Activated naive CD4-positive, alpha-beta T cell treated with Interleukin-2 at 50 U/mL for 16 hours (primary cell): ENCODE measurements around the gene COPG2.
"Not testable (repeated sequence)": the region's sequence is repeated elsewhere in the genome, so short reads cannot be mapped to it uniquely, and the experiment has no call there.

Experiments
- DNase-seq: peaks from one replicate; pipeline ENCODE4 v3.0.0-alpha.2; 2020

COPG2 gene

DNA sequence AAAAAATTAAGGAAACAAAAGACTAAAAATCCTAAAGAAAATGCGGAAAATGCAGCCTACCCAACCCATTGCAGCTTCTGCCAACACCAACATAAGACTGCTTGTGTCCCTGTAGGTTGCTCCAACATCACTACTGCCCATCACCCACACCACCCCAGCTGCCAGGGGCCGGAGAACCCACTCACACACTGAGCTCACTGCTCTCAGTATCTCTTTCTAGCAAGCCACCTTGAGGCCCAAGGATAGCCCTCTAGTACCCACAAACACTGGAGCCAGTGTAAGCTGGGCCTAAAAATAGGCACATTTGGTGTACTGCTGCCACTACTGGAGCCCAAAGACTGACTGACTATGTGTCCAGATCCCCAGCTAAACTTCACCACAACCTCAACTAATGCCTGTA is 109.4 kb downstream of the COPG2 start:
- DNase-seq: no peak

DNA sequence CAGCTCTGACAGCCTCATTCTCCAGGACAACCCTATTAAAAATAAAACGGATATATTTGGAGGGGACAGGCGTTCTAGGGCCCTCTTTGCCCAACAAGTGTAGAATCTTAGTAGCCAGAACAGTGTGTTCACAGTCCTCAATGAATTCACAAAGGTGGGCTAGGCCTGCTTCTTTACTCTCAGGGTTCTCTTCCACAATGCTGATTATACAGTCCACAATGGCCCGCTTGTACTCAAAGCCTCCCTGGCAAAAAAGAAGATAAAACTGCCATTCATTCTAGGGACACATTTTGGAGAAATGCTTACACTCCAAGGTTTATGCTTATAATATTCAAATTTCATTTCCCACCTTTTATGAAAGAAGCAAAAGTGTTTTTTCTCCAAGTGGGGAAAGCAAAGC is 114.1 kb downstream of the COPG2 start:
- no peak for DNase-seq

DNA sequence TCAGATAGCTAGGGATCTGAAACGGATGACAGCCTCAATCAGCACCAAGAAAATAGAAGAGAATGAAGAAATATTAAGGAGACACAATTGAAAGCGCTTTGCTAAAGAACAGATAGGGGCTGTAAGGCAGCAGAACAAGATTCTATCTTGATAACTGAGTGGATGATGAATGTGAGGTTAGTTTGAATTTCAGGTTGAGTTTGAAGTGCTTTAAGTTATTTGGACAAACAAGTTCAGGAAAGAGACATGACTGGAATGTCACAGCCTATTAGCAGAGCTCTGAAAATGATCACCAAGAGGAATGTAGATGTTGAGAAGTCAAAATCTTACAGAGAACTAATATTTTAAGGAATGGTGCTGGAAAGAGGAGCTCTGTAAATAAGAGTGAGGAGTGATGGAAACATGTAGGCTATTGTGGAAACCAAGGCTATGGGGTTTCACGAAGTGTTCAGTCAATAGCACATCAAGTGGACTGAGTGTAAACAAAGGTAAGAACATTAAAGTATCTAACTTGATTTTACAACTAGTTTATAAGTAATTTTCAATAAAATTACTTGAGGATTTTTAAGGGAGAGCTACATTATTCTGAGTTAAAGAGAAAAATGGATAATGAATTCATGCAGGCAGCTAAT is 115.0 kb downstream of the COPG2 start:
- no peak for DNase-seq

DNA sequence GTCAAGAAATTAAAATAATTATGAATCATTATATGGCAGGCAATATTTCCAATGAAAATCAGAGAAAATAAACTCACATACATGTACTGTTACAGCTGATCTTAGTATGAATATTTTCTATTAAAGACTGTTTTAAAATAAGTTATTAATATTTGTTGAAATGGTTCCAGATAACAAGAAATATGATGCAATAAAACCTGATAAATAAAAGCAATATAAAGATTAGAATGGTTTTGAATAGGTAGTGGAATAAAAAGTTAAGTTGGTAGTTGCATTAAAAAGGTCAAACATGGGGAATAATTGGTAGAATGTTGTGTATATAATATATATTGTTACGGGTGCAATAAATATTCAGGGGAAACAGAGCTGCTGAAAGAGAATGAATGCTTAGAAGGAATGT is 124.2 kb downstream of the COPG2 start:
- DNase-seq: no peak

DNA sequence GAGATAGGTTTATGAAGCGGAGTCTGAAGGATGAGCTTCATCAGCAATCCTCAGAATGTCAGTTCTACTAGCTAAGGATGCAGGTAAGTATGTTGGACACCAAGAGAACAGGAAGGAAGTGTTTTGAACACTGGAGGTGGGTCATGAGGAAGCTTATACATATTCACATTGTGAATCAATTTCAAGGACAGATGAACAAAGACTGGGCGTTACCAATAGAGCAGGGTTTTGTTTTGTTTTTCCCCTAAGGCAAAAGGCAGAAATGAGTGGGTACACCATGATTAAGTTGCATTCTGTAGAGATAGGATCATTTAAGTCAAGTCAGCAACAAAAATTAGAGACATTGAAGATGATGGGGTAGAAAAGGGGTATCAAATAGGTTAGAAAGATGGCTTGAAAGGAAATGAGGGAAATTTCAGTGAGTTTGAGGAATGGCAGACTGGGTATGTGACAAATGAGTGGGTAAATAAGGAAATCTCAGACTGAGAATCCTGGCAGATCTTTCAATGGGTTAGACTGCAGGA is 125.0 kb downstream of the COPG2 start:
- no peak for DNase-seq

DNA sequence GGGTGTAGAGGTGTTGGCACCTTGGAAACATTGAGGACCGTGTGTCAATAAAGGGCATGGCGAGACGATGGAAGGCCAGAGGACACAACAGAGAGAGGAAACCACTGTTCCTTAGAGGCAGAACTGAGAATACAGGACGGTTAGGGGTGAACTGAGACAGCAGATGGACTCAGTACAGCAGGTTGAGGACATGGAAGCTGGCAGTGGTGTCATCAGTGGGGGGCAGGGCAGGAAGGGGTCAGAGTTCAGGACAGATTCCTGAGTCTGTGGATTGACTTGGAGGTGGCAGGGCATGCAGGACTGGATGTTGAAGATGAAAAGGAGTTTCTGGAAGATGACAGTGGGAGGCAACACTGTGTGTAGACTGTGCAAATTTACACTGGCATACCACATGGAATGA is 126.3 kb downstream of the COPG2 start:
- DNase-seq: not testable (repeated sequence)

DNA sequence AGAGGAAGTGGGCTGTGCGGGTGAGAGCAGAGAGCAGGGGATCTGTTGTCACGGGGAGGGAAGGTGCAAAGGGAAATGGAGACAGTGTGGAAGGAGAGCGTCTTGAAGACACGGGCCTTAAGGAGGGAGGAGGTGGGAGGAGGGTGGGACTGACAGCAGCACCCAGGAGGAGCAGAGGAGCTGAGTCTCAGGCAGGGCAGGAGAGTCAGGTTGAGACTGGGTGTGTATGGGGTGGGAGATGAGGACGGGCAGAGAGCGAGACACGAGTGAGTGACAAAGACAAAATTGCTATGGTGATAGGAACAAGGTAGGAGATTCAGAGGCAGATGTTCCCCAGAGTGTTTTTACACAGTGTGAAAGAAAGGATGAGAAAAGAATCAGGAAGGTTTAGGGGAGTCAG is 127.3 kb downstream of the COPG2 start:
- DNase-seq: not testable (repeated sequence)

DNA sequence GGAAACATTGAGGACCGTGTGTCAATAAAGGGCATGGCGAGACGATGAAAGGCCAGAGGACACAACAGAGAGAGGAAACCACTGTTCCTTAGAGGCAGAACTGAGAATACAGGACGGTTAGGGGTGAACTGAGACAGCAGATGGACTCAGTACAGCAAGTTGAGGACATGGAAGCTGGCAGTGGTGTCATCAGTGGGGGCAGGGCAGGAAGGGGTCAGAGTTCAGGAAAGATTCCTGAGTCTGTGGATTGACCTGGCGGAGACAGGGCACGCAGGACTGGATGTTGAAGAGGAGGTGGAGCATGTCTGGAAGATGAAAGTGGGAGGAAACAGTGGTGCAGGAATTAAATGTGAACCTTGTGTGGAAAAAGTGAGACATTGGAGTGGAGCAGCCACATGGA is 130.7 kb downstream of the COPG2 start:
- DNase-seq: not testable (repeated sequence)

DNA sequence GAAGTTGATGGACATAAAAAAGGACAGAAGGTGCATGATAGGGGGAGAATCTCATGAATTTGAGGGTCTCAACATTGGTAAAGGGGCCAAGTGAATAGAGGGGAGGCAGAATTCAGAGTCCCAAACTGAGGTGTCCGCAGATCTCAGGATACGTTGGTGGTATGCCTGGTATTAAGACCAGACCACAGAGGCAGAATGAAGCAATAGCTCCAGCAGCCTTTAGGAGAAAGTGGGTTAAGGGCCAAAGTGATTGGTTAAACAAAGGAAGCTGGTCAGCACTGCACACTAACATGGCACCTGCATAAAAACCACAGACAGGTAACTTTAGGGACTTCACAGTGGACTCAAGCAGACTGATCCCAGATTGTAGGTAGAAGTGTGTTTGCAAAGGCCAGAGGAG is 139.1 kb downstream of the COPG2 start:
- DNase-seq: no peak

DNA sequence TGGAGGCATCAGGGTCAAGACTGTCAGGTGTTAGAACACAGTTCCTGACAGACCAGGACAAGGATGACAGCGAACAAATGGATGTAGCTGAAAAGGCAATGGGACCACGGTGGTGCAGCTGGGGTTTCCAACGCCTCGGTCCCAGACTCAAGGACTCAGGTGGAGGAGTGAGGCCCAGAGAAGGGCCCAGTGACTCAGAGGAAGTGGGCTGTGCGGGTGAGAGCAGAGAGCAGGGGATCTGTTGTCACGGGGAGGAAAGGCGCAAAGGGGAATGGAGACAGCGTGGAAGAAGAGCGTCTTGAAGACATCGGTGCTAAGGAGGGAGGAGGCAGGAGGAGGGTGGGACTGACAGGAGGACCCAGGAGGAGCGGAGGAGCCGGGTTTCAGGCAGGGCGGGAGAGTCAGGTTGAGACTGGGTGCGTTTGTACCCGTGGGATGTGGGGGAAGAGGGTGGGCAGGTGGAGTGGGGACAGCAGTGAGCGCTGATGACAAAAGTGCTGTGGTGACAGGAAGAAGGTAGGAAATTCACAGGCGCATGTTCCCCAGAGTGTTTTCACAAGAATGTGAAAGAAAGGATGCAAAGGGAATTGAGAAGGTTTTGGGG is 140.7 kb downstream of the COPG2 start:
- DNase-seq: not testable (repeated sequence)

DNA sequence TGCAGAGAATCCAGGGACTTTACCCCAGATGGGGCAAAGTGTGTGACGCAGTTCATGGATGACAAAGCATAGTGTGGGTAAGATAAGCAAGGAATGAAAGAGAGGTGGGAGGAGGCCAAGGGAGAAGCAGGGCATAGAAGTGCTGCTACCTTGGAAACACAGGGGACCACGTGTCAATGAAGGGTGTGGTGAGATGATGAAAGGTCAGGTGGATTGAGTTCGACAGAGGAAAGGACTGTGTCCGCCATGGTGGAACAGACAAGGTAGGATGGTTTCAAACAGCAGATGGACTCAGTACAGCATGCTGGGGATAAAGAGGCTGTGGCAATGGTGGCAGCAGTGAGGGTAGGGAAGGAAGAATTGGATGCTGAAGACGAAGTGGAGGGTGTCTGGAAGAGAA is 143.9 kb downstream of the COPG2 start:
- no peak for DNase-seq

DNA sequence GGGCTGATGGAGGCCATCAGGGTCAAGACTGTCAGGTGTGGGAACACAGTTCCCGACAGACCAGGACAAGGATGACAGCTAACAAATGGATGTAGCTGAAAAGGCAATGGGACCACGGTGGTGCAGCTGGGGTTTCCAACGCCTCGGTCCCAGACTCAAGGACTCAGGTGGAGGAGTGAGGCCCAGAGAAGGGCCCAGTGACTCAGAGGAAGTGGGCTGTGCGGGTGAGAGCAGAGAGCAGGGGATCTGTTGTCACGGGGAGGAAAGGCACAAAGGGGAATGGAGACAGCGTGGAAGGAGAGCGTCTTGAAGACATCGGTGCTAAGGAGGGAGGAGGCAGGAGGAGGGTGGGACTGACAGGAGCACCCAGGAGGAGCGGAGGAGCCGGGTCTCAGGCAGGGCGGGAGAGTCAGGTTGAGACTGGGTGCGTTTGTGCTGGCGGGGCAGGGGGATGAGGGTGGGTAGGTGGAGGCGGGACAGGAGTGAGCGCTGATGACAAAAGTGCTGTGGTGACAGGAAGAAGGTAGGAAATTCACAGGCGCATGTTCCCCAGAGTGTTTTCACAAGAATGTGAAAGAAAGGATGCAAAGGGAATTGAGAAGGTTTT is 144.9 kb downstream of the COPG2 start:
- not testable (repeated sequence) for DNase-seq

DNA sequence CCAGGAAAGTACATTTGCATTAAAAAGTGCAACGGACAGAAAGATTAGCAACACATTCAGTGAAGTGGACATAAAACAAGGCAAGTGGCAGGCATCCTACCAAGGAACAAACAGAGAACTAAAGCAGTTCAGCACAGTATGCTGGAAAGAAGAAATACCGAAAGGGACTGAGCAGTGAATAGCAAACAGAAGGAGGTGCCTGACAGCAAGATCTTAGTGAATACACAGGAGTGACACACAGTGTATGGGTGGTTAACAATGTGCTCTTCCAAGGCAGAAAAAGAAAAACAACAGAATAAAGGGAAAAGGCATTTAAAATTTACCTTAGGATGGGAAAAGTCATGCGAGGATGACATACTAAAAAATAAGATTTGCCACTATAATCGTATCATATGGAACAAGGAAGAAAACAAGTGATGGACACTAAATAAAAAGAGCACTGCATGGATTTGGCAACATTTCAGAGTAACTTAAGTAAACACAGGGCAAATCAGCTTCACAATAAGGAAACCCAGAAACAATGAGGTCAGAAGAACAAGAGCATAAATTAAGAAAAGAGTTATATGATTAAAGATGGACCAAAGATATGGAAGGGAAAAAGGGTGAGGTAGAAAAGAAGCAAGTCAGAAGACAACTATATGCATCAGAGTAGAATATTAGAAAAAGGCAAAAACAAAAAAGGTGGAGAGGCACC is 147.1 kb downstream of the COPG2 start:
- no peak for DNase-seq

DNA sequence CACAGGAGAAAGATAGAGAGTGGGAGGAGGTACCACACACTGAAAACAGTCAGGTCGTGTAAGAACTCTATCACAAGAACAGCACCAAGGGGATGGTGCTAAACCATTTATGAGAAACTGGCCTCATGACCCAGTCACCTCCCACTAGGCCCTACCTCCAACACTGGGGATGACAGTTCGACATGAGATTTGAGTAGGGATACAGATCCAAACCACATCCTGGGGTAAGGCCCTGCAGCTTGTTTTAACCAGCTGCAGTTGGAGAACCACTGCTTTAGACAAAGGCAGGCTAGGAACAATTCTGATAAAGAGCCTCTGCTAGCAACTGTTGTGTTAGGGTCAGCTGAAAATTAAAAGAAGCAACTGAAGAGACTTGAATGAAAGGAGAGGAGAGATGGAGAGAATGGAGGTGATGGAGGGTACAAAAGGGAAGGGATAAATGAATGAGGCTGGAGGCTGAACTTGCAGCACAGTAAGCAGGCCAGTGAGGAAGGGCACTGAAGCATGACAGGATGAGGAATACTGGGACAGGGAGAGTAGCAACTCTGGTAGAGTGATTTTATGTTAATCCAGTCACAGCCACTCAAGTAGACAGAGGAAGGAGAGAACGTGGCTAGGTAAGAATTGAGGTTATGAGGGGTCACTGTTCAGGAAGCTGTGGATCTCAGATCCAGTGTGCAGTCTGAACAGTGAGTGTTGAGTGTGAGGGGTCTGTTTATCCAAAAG is 153.1 kb downstream of the COPG2 start:
- DNase-seq: no peak

DNA sequence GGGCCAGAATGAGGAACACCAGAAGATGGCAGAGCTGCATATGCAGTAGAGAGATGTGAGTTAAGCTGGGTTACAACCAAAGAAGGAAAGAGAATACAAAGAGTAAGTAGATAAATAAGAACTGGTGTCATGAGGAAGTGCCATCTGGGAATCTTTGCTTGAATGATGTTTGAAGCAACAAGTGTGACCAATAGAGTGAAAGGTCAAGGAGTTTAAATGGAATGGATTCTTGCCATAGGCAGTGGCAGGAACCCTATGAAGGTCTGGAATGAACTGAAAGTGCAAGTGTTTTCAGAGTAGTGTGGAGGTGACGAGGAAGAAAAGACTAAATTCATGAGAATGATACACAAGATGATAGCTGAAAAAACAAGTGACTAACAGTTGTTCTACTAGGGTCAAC is 155.1 kb downstream of the COPG2 start:
- DNase-seq: no peak

DNA sequence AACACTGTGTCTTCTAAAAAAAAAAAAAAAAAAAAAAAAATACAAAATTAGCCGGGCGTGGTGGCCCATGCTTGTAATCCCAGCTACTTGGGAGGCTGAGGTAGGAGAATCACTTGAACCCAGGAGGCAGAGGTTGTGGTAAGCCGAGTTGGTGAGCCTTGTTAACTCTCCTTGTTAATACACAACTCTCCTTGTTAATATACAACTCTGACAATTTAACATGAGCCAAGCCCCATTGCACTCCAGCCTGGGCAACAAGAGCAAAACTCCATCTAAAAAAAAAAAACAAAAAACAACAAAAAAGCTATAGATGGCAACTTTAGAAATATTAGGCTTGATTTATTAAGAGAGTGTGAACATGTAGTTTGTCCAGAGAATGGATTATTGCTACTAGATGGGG is 156.5 kb downstream of the COPG2 start:
- not testable (repeated sequence) for DNase-seq

DNA sequence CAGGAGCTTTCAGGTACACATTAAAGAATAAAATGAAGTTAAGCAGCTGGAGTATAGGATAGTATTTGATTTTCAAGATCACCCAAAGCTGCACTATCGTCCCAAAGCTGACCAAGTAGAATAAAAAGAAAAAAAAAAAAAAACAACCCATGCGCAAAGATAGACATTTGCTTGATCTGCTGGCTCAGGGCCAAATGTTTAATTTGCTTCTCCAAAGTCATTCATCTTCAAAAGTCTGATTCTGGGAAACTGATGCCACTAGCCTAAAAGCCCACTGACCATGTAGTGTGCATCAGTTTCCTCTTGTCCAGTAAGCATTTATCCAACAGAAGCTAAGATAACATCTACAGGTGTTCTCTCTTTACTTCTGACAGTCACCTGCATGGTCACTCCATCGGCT is 162.2 kb downstream of the COPG2 start:
- no peak for DNase-seq

DNA sequence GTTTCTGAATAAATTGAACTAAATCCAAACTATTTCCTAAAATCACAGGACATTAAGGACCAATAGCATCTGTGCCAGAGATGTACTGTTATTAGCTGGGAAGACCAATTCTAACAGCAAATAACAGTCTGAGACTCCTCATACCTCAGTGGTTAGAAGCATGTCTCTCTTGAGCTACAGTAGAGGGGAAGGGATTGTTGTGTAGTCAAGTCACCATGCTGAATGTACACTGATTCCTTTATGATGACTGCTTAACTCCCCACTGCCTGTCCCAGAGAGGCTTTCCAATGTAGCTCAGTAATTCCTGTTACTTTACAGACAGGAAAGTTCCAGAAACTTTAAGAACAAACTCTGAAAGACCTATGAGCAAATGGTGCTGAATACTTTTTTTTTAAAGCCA is 162.8 kb downstream of the COPG2 start:
- no peak for DNase-seq

DNA sequence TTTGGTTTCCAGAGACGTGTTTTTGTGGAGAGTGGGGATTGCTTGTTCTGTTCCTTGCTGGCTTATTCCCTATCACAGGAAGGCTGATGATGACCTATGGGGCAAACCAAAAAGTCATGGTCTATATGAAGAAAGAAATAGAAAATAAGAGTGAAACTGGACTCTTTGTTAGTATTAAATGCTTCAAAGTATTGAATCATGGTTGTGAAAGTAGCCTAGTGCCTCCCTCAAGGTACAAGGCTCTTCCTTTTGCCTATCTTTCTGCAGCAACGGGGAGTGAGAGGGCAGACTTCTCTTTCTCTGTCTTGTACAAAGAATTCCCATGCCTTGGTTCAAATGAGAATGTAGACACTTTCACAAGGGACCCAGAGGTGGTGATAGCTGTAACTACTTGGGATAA is 167.6 kb downstream of the COPG2 start:
- DNase-seq: no peak

DNA sequence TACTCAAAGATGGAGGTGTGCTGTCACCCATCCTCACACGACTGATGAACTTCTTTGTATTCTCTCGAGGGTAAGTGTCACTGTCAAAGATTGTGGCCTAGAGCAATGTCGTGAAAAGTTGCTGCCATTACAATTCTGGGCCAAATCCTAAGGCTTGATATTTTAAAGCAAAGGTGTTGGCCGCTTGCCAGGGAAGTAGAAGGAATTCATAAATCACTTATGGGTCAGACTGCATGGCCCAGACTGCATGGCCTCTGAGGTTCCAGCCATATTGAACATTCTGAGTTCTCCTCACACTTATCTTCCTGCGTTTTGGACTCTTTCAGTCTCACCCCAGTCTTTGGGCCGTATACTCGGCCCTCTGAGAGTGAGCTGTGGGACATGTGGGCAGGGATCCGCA is 168.1 kb downstream of the COPG2 start:
- DNase-seq: no peak

DNA sequence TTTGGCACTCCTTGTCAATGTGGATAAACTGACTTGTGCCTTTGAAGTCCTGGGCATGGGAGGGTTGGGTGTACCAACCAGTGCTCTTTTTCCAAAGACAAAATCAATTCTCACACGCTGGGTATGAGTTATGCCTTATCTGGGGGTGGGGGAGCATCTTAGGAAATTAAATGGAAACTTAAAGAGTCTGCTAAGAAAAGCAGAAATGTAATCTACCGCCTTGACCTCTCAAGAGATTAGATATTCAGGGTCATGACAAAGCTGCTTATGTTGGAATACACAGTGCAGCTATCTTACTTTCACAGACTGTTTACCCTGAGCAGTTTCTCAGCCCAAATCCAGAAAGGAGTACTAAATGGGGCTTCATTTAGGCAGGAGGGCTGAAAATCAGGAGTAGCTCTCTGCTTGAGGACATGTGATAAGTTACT is 174.1 kb downstream of the COPG2 start:
- DNase-seq: no peak

DNA sequence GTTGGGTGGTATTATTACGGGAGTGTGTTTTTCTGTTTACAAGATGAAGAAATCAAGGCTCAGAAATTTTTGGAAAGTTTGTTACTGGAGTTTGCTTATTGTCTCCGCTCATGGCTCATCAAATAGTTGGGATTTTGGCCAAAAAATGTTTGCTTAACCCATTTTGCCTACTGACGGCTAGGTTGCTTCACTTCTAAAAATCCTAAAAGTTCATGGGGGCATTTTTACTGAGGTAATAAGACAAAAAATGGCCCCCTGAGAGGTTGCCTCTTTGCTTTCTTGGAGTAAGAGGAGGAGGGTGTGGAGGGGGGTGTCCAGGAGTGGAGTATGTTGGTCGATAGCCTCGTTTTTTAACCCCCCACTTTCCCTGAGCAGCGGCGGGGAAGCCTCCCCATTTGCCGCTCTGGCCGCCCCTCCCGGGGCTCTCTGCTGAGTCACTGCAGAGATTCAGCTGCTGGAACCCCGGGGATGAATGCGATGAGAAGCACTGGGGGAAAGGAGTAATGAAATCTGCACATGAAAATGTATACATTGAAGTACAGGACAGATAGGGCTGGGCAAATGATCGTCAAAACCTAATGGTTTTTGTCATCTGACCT is 175.2 kb downstream of the COPG2 start:
- DNase-seq: no peak
